ENCODE data around the gene LENG1.

LENG1 gene

GRCh38 chr19:54106716-54107115 lies 52.8 kb downstream of the LENG1 start:
- DNase-seq = no peak

- DNase-seq = no peak
Measured at GRCh38 chr19:54105796-54106195, 53.7 kb downstream of the LENG1 start.

Measured in fibroblast of skin of right quadriceps (primary cell).